Endodermal cell (in vitro differentiated cells): ENCODE measurements around the gene BMI1. TPM values are rescaled to one million over a fixed set of nuclear protein-coding genes. Genes with fewer than 3 reads are reported as not detected.

Experiments
- DNase-seq: peaks from one replicate; pipeline ENCODE4 v3.0.0-alpha.2; 2017
- H3K27ac ChIP-seq: 2 replicates; pipeline ENCODE4 v1.5.1; 2013; ENCODE audit warnings: mild to moderate bottlenecking, low read depth, low read length, moderate library complexity
- H3K27me3 ChIP-seq: 2 replicates; pipeline ENCODE4 v1.6.1; 2013; ENCODE audit warnings: mild to moderate bottlenecking, low read length, moderate library complexity; ENCODE audit not compliant: insufficient read depth, control insufficient read depth, poor library complexity, severe bottlenecking
- H3K36me3 ChIP-seq: 2 replicates; pipeline ENCODE4 v1.7.0; 2013; ENCODE audit warnings: mild to moderate bottlenecking, low read length, moderate library complexity; ENCODE audit not compliant: control insufficient read depth, insufficient read depth
- H3K4me1 ChIP-seq: one replicate; pipeline ENCODE4 v1.7.0; 2013; ENCODE audit warnings: low read length; ENCODE audit not compliant: control insufficient read depth, insufficient read depth
- H3K4me3 ChIP-seq: 2 replicates; pipeline ENCODE4 v1.5.1; 2013; ENCODE audit warnings: mild to moderate bottlenecking, low read length, moderate library complexity
- H3K9ac ChIP-seq: 2 replicates; pipeline ENCODE4 v1.6.1; 2013; ENCODE audit warnings: mild to moderate bottlenecking, low read length, moderate library complexity; ENCODE audit not compliant: poor library complexity, severe bottlenecking; ENCODE audit errors: extremely low read depth
- H3K9me3 ChIP-seq: 2 replicates; pipeline ENCODE4 v1.6.1; 2013; ENCODE audit warnings: mild to moderate bottlenecking, low read length, moderate library complexity; ENCODE audit not compliant: control insufficient read depth
- H3K27ac Mint-ChIP-seq: 2 replicates; pipeline ENCODE4 v1.8.0; 2020; ENCODE audit warnings: mixed read lengths
- H3K27me3 Mint-ChIP-seq: 2 replicates; pipeline ENCODE4 v1.8.0; 2021; ENCODE audit warnings: mild to moderate bottlenecking, mixed read lengths; ENCODE audit not compliant: insufficient read depth
- H3K36me3 Mint-ChIP-seq: 2 replicates; pipeline ENCODE4 v1.8.0; 2020; ENCODE audit warnings: low read depth, mixed read lengths
- H3K4me1 Mint-ChIP-seq: 2 replicates; pipeline ENCODE4 v1.8.0; 2020; ENCODE audit warnings: mixed read lengths
- H3K4me3 Mint-ChIP-seq: 2 replicates; pipeline ENCODE4 v1.8.0; 2020; ENCODE audit warnings: mild to moderate bottlenecking, moderate library complexity, mixed read lengths
- H3K9me3 Mint-ChIP-seq: 2 replicates; pipeline ENCODE4 v1.8.0; 2020; ENCODE audit warnings: mild to moderate bottlenecking, mixed read lengths
- CTCF ChIP-seq: fragments of 200-600 bp; sonication (generic); conservative IDR thresholded peaks from 2 replicates; pipeline ENCODE4 v1.5.0; 2021; ENCODE audit warnings: antibody characterized with exemption, mild to moderate bottlenecking
- WGBS, 2 experiments: methylation state at CpG; one replicate each; pipeline versions ENCODE4 v1.1.5 to v1.1.7; 2013; ENCODE audit warnings: missing lambda C conversion rate in 2 of 2, mixed read lengths in 1 of 2; ENCODE audit not compliant: insufficient coverage in 1 of 2, insufficient read length in 1 of 2; 5-methylcytosine and 5-hydroxymethylcytosine counted together
- total RNA-seq, 2 donors: library from RNA; stranded (reverse); fragmentation: NEBNext Ultra II Directional in 1 of 2; extraction: Animal tissue kit (Norgen Biotek cat#: 25700) in 1 of 2; gene quantifications; 2 replicates in 1 of 2; 3 replicates in 1 of 2; pipeline ENCODE4 v1.2.1, GENCODE V29; 2021

The BMI1 gene
- total RNA-seq, 2 donors from 2014 or later = 12.2 to 15.5 TPM

DNA sequence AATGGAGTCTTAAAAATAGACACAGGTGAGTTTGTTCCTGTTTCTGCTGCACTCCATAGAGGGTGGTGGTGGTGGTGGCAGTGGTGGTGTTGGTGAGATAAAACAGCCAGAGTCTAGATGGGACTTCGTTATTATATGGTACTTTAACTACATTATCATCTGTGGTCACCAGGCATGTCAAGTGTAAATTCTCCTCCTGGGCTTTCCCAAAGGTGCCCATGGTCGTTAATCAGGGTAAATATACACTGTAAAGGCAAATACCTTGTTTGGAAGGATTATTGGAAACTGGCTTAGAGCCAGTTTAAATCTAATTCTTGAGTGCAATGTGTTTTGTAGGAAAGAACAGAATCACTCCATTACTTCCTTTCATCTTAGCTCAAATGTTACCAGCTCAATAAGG lies 26.2 kb upstream of the BMI1 start:
- peaks cover 6% of the 10 kb centered on the region for H3K27me3 Mint-ChIP-seq
- peaks cover 7% of the 10 kb centered on the region for H3K27me3 ChIP-seq
- no peaks in the 10 kb centered on the region for H3K36me3 ChIP-seq
- no peak overlapping the region for H3K27ac ChIP-seq
- no peaks in the 10 kb centered on the region for H3K4me1 ChIP-seq
- H3K9me3 Mint-ChIP-seq = no peaks in the 10 kb centered on the region
- no peak overlapping the region for H3K4me3 ChIP-seq
- no peaks in the 10 kb centered on the region for H3K9me3 ChIP-seq
- H3K4me1 Mint-ChIP-seq = peaks cover 7% of the 10 kb centered on the region
- H3K36me3 Mint-ChIP-seq = no peaks in the 10 kb centered on the region
- no peak for TF ChIP-seq CTCF
- no peak for DNase-seq
- H3K9ac ChIP-seq = no peak overlapping the region
- 79% methylated on average over 2 of the region's 2 CpGs; no CpG with 5 or more reads in 1 of the 2 experiments for WGBS, 2 experiments
- no peak overlapping the region for H3K4me3 Mint-ChIP-seq
- H3K27ac Mint-ChIP-seq = no peak overlapping the region

DNA sequence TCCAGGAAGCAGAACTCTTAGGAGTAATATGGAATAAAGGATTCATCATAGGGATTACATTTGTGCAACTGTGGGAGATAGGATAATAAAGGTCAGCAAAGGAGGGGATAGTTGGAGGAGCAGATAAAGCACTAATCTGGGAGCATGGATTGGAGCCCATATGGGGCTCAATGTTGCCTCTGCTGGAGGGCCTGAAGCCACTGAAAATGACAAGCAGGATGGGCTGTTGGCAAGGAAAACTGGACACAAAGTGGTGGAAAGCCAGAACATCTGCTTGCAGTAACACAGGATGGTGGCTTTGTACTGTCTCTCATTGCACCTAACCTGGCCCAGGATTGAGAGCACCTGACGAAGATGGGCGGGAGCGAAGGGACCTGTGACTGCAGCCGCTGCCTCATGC lies 19.7 kb upstream of the BMI1 start:
- H3K27me3 ChIP-seq = peaks cover 7% of the 10 kb centered on the region
- peak; percentile 63 for TF ChIP-seq CTCF
- H3K4me1 ChIP-seq = no peaks in the 10 kb centered on the region
- no peak overlapping the region for H3K27ac ChIP-seq
- peaks cover 8% of the 10 kb centered on the region for H3K27me3 Mint-ChIP-seq
- no peaks in the 10 kb centered on the region for H3K36me3 Mint-ChIP-seq
- H3K9ac ChIP-seq = no peak overlapping the region
- H3K4me3 ChIP-seq = no peak overlapping the region
- 89 to 96% methylated on average over 4 of the region's 4 CpGs for WGBS, 2 experiments
- peak; percentile 56 for DNase-seq
- H3K9me3 Mint-ChIP-seq = no peaks in the 10 kb centered on the region
- no peaks in the 10 kb centered on the region for H3K9me3 ChIP-seq
- H3K27ac Mint-ChIP-seq = no peak overlapping the region
- no peaks in the 10 kb centered on the region for H3K36me3 ChIP-seq
- H3K4me3 Mint-ChIP-seq = no peak overlapping the region
- H3K4me1 Mint-ChIP-seq = no peaks in the 10 kb centered on the region

- Mint-ChIP-seq H3K27ac (no peak overlapping the region), H3K4me1 (no peaks in the 10 kb centered on the region), H3K27me3 (peaks cover 10% of the 10 kb centered on the region), H3K9me3 (no peaks in the 10 kb centered on the region), H3K36me3 (no peaks in the 10 kb centered on the region), H3K4me3 (no peak overlapping the region)
- no peaks in the 10 kb centered on the region for H3K36me3 ChIP-seq
- no peaks in the 10 kb centered on the region for H3K9me3 ChIP-seq
- no peak for DNase-seq
- no peaks in the 10 kb centered on the region for H3K27me3 ChIP-seq
- no peak overlapping the region for H3K27ac ChIP-seq
- H3K9ac ChIP-seq = no peak overlapping the region
- WGBS, 2 experiments = 90 to 91% methylated on average over 3 of the region's 3 CpGs
- TF ChIP-seq CTCF = no peak
- H3K4me3 ChIP-seq = no peak overlapping the region
- H3K4me1 ChIP-seq = no peaks in the 10 kb centered on the region
These were observed 17.4 kb upstream of the BMI1 start for GRCh38 chr10:22303461-22303860.
